COR-L47 (cell line): Measurements from ENCODE around the gene SLAMF9.

Source experiments
- DNase-seq: peaks from one replicate; lab custom pipeline; 2025; lab: John Stamatoyannopoulos, UW

Gene SLAMF9

DNA sequence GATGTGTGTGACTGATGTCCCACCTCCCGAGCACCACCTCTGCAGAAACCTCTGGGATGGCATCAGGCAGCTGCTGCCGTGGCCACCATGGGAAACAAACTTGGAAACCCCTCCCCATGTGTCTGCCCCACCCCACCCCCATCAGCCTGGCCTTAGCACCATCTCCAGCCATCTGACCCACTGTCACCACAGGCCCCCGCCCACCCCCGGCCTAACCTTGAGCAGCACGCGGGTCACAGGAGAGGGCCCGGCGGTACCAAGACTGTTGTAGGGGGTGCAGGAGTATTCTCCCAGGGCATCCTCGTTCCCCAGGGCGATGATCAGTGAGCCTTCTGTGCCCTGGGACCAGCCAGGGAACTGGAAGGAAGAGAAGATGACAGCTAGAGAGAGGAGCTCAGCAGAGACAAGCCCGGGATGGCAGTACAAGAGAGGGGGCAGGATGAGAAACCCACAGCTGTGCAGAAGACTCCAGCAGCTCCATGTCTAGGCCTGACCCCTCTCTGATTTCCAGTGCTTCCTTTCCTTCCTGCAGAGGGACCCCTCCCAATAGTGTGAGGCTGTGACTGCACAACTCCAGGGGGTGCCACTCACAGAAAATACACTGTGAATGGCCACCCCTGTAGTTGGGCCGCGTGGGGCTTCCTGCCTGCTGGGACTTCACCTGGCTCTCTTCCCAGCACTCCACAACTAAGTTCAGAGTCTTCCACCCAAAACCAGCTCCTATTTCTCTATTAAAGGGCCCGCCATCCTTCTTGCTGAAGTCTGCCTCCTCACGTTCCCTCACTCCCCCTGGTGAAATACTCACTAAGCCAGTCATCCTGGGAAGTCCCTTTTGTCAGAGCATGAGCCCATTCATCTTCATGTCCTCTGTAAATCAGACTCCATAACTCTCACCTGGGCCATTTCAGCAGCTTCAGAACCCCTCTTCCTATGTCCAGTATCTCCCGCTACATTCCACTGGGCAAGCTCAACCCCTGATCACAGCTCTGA, 21.4 kb downstream of the SLAMF9 start:
- peak; percentile 30 for DNase-seq

GRCh38 chr1:159931795-159932173, 22.3 kb downstream of the SLAMF9 start:
- no peak for DNase-seq

GRCh38 chr1:159931101-159931794, 22.8 kb downstream of the SLAMF9 start:
- no peak for DNase-seq

DNA sequence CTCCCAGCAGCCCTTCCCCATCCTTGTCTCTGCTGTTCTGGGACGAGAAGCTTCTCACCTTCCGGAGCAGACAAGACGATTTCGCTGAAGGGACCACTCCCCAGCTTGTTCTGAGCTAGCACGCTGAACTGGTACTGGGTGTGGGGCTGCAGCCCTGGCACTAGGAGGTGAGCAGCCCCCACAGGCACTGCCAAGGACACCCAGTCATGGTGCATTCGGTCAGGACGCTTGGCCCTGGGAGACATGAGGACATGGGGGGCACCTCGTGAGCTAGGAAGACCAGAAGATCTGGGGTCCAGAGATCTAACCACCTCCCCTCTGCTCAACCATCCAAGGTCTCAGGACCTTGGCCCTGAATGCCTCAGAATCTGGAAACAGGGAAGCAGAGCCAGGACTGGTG, 23.4 kb downstream of the SLAMF9 start:
- DNase-seq: no peak

GRCh38 chr1:159930216-159930615, 23.8 kb downstream of the SLAMF9 start:
- DNase-seq: no peak

- DNase-seq: no peak
These were observed 24.6 kb downstream of the SLAMF9 start for GRCh38 chr1:159929155-159930051.

DNA sequence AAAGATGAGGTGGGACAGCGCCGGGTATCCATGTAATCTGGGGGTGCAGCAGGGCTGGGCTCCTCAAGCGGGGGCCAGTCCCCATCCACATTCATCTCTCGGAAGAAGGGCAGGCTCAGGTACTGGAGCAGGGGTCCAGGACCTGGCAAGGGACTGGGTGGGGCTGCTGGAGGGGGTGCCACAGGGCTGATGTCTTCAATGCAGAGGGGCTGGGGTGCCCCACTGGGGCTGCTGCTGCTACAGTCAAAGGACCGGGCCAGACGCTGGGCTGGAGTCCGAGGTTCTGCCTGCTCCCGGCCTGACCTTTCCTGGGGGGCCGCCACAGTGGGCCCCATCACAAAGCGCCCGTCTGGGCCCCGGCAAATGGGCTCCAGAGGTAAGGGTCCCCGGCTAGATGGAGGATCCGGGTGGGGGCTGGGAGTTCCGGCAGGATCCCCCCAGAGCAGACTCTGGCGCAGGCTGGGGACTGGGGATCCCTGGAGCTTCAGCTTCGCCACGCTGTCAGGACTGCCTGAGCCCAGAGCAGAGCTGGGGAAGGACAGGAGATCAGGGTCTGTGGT, 25.5 kb downstream of the SLAMF9 start:
- no peak for DNase-seq

DNA sequence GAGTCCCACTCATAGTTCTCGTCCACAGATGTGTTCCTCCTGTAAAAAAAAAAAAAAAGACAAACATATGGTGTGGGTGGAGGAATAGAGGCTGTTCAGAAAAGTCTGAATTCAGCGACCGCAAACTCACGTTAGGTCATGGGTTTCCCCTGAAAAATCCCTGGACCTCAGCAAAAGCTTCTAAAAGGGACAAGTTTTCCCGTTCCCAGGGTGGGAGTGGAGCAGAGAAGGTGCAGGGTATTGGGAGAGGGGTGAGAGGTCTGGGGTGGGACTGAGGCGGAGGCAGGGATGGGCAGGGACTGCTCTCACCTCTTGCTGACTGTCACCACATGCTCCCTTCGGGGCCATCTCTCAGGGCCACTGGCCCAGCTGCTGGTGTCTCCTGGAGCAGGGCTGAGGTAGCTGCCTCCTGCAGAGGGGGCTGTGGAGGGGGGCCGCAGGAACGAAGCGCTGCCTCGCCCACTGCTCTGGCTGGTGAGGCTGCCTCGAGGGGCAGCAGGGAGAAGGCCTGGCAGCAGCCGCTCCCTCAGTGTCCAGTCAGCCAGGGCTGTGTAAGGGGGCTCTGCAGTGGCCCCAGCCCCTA, 26.1 kb downstream of the SLAMF9 start:
- no peak for DNase-seq

GRCh38 chr1:159927211-159927848, 26.7 kb downstream of the SLAMF9 start:
- DNase-seq: no peak

DNA sequence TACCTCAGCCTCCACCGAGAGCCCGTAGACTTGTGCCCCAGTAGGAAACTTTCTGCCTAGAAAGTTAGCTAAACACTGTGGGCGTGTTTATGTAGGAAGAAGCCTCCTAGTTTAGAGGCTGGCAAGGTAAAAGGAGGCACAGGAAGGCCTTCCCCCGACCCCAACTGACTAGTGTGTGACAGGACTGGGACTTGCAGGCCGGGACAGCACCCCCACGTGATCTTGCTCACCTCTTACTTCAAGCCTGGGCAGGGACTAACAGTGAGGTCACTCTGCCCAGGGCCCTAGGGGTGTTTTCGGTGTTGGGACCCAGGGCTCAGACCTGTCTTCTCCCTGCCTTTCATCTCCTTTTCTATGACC, 28.3 kb downstream of the SLAMF9 start:
- no peak for DNase-seq

GRCh38 chr1:159924791-159925718, 29.0 kb downstream of the SLAMF9 start, which contains the start of gene TAGLN2:
Gene TAGLN2 (minus strand): TSS chr1:159925507. CDS start chr1:159920509, 4,998 bp downstream.
- DNase-seq: peak; percentile 33

GRCh38 chr1:159924025-159924790, 29.8 kb downstream of the SLAMF9 start:
- DNase-seq: peak; percentile 81

GRCh38 chr1:159923203-159924024, 30.6 kb downstream of the SLAMF9 start:
- peak; percentile 89 for DNase-seq

DNA sequence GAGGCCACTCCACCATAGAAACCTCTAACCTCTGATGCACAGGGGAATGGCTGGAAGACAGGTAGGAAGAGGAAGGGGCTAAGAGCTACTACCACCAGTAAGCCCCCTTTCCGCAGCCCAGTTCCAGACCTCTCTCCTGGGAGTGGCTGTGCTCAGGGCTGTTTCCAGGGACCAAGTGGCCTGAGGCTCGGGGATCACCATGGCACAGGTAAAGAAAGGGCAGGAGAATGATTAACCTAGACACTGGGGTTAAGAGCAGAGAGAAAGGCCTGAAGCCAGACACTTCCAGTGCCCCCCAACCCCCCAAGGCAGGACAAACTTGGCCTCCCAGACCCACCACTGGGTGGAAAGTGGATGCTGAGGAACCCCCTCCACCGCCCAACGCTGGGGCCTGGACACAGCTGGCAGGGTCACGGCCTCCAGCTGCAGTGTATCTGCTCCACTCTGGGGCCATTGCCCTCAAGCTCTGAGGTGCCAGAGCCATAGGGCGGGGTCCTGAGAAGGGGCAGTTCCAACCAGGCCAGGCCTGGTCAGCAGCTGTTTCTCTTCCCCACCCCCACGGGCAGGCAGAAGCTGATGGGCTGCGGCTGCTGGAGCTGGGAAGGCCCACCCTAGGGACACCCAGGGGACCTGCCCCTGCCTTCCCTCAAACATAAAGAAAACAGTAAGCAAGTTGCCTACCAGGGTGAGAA, 31.4 kb downstream of the SLAMF9 start:
- peak; percentile 32 for DNase-seq

GRCh38 chr1:159921700-159922504, 32.1 kb downstream of the SLAMF9 start:
- no peak for DNase-seq

DNA sequence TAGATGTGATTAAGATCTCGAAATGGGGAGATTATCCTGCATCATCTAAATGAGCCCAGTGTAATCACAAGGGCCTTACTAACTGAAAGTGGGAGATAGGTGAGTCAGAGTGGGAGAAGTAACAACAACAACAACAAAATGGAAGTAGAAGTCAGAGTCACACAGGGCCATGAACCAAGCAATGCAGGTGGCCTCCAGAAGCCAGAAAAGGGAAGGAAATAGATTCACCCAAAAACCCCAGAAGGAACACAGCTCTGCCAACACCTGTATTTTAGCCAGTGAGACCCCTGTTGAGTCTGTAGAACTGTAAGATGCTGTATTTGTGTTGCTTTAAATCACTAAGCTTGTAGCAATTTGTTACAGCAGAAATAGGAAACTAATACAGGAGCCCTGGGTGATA, 32.8 kb downstream of the SLAMF9 start:
- no peak for DNase-seq

- DNase-seq: no peak
These were observed 33.4 kb downstream of the SLAMF9 start for GRCh38 chr1:159920651-159921050.
